ENCODE results near the gene ENTPD2. TPM values are rescaled to one million over a fixed set of nuclear protein-coding genes. Genes with fewer than 3 reads are reported as not detected.
A peak's percentile ranks its signal among the peaks of the same experiment; 100 is the strongest.

The ENTPD2 gene
- total and polyA plus RNA-seq, 2 experiments from 2014 or later: 1.8 to 1.9 TPM

DNA sequence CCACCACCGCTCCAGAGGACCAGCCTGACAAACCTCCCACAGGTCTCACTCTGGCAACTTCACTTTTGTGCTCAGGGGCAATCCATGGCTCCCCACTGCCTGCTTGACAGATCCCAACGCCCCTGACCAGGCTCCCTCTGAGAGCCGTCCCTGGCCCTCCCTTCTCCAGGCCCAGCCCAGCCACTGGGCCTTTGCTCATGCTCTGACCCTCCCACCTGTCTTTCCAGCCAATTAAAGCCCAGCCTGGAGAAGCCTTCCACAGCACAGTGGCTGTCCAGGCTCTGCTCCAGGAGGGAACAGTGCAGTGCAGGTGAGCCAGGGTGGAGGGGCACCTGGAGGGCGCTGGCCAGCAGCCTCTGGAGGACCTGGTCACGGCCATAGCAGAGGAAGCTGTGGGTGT, 3.3 kb downstream of the ENTPD2 start:
- Histone ChIP-seq H3K79me2 (replicated peaks; ENCODE audit: insufficient read depth) (no peaks in the 10 kb centered on the region), H3K27me3 (ENCODE audit: insufficient read depth) (peaks cover 57% of the 10 kb centered on the region), H4K20me1 (replicated peaks; ENCODE audit: insufficient read depth) (no peaks in the 10 kb centered on the region; the same call in 1 of the 2 replicates), H3F3A (replicated peaks; ENCODE audit: low read depth) (0 out of 2 replicates have a peak, but pooled peaks cover 2% of the 10 kb centered on the region), H2AFZ (no peak overlapping the region), H3K9me2 (ENCODE audit: insufficient read depth) (no peaks in the 10 kb centered on the region), H3K4me1 (ENCODE audit: insufficient read depth) (no peaks in the 10 kb centered on the region), H3K4me2 (no peak overlapping the region), H3K36me3 (ENCODE audit: insufficient read depth) (no peaks in the 10 kb centered on the region), H3K4me3 (no peak overlapping the region), H3K27ac (ENCODE audit: low read depth) (no peak overlapping the region)
- H3K27ac Mint-ChIP-seq: no peak overlapping the region
- H3K9me3 Mint-ChIP-seq: no peaks in the 10 kb centered on the region
- ATAC-seq (no peak), DNase-seq (ENCODE audit: low spot score) (no peak)
- no peak for TF ChIP-seq ZNF114 (CRISPR knock-in tag; IDR thresholded peaks at IDR 0.05)
- H3K27me3 Mint-ChIP-seq (ENCODE audit: insufficient read depth, low read depth, poor library complexity): peaks cover 54% of the 10 kb centered on the region
- H3K4me1 Mint-ChIP-seq: peaks cover 4% of the 10 kb centered on the region; the same call in 1 of the 3 replicates
- no peak overlapping the region for H3K4me3 Mint-ChIP-seq
- H3K36me3 Mint-ChIP-seq (ENCODE audit: low read depth): no peaks in the 10 kb centered on the region

DNA sequence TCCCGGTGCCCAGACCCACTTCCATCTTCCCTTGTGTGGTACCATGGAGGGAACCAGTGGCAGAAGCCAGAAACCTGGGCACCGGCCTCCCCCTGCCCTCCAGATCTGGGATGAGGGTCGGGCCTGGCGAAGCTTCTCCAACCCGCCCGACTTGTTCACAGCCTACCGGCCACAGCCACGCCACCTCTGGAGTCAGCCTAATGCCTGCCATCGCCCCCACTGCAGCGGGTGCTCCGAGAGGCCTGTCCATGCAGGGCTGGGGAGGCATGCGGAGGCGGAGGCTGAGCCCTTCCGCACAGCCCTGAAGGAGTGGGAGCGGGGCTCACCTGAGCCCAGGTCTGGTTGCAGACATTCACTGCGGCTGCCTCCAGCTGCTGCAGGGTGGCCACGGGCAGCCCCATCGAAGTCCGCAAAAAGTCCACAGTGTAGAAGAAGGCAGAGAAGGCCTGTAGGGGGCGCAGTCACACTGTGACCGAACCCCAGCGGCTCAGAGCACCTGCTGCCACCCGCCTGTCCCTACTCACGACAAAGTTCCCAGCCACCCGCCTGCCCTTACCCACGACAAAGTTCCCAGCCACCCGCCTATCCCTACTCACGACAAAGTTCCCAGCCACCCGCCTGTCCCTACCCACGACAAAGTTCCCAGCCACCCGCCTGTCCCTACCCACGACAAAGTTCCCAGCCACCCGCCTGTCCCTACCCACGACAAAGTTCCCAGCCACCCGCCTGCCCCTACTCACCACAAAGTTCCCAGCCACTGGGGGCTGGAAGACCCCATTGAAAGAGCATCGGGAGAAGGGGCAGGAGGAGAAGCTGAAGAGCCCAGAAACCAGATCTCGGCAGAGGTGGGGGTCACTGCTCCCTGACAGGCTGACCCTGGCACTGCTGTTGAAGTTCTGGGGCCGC, 4.1 kb downstream of the ENTPD2 start:
- DNase-seq (ENCODE audit: low spot score) (peak; percentile 90), ATAC-seq (peak; percentile 25)
- no peak overlapping the region for H3K4me3 ChIP-seq
- H3K4me2 ChIP-seq: no peak overlapping the region
- Mint-ChIP-seq H3K36me3 (ENCODE audit: low read depth) (no peaks in the 10 kb centered on the region), H3K27me3 (ENCODE audit: insufficient read depth, low read depth, poor library complexity) (peaks cover 56% of the 10 kb centered on the region), H3K4me1 (peaks cover 6% of the 10 kb centered on the region; the same call in 1 of the 3 replicates), H3K4me3 (peak overlapping the region; percentile 16; the same call in 1 of the 3 replicates), H3K9me3 (no peaks in the 10 kb centered on the region), H3K27ac (no peak overlapping the region)
- 0 out of 2 replicates have a peak, but pooled peaks cover 2% of the 10 kb centered on the region for H3F3A ChIP-seq (replicated peaks; ENCODE audit: low read depth)
- H3K36me3 ChIP-seq (ENCODE audit: insufficient read depth): no peaks in the 10 kb centered on the region
- H3K27me3 ChIP-seq (ENCODE audit: insufficient read depth): peaks cover 58% of the 10 kb centered on the region
- 0 out of 2 replicates have a peak, but pooled peaks cover 3% of the 10 kb centered on the region for H3K79me2 ChIP-seq (replicated peaks; ENCODE audit: insufficient read depth)
- H3K4me1 ChIP-seq (ENCODE audit: insufficient read depth): peaks cover 5% of the 10 kb centered on the region; the same call in 1 of the 2 replicates
- H3K9me2 ChIP-seq (ENCODE audit: insufficient read depth): no peaks in the 10 kb centered on the region
- no peak overlapping the region for H2AFZ ChIP-seq
- H3K27ac ChIP-seq (ENCODE audit: low read depth): no peak overlapping the region
- TF ChIP-seq, protein P1, sequence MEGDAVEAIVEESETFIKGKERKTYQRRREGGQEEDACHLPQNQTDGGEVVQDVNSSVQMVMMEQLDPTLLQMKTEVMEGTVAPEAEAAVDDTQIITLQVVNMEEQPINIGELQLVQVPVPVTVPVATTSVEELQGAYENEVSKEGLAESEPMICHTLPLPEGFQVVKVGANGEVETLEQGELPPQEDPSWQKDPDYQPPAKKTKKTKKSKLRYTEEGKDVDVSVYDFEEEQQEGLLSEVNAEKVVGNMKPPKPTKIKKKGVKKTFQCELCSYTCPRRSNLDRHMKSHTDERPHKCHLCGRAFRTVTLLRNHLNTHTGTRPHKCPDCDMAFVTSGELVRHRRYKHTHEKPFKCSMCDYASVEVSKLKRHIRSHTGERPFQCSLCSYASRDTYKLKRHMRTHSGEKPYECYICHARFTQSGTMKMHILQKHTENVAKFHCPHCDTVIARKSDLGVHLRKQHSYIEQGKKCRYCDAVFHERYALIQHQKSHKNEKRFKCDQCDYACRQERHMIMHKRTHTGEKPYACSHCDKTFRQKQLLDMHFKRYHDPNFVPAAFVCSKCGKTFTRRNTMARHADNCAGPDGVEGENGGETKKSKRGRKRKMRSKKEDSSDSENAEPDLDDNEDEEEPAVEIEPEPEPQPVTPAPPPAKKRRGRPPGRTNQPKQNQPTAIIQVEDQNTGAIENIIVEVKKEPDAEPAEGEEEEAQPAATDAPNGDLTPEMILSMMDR (conservative IDR thresholded peaks at IDR 0.05; ENCODE audit: low read depth in 2 of 2): peak; percentile 48 to 78
- TF ChIP-seq CREB1 (CRISPR knock-in tag; IDR thresholded peaks at IDR 0.05; ENCODE audit: low read depth): no peak
- no peaks in the 10 kb centered on the region; the same call in 1 of the 2 replicates for H4K20me1 ChIP-seq (replicated peaks; ENCODE audit: insufficient read depth)
